Natural killer cell treated with Interleukin-12 subunit alpha and Interleukin-12 subunit beta and Interleukin-15 and Interleukin-18, amount 100 ng/mL, for 72 hours (primary cell): Measurements from ENCODE around the gene SYT7. TPM values are rescaled to one million over a fixed set of nuclear protein-coding genes. Genes with fewer than 3 reads are reported as not detected.

ENCODE experiments used
- ATAC-seq, 2 donors: fragments of 150-1000 bp; cut with Tn5 transposase in 1 of 2; sonication (Bioruptor Pico), chemical (Tn5 transposase) in 1 of 2; 2 replicates each; pipeline ENCODE4 v1.10.0; 2021
- DNase-seq: peaks from one replicate; pipeline ENCODE4 v3.0.0; 2022; ENCODE audit warnings: low spot score
- H3K27ac Mint-ChIP-seq, 2 donors: 1 replicate in 1 of 2; 2 replicates in 1 of 2; pipeline ENCODE4 v1.8.0; 2022; ENCODE audit warnings: mixed read lengths in 2 of 2, mild to moderate bottlenecking in 1 of 2, moderate library complexity in 1 of 2
- H3K27me3 Mint-ChIP-seq, 2 donors: 1 replicate in 1 of 2; 2 replicates in 1 of 2; pipeline ENCODE4 v1.8.0; 2022; ENCODE audit warnings: mixed read lengths in 2 of 2
- H3K36me3 Mint-ChIP-seq: one replicate; pipeline ENCODE4 v1.8.0; 2022; ENCODE audit warnings: mixed read lengths
- H3K4me1 Mint-ChIP-seq, 2 donors: 1 replicate in 1 of 2; 2 replicates in 1 of 2; pipeline ENCODE4 v1.8.0; 2022; ENCODE audit warnings: low read depth in 2 of 2, mixed read lengths in 2 of 2, mild to moderate bottlenecking in 1 of 2
- H3K4me3 Mint-ChIP-seq: one replicate; pipeline ENCODE4 v1.8.0; 2022; ENCODE audit warnings: mixed read lengths
- H3K9me3 Mint-ChIP-seq: 2 replicates; pipeline ENCODE4 v1.8.0; 2022; ENCODE audit warnings: mixed read lengths
- total RNA-seq, 2 donors: library from RNA; stranded (reverse); gene quantifications; one replicate each; pipeline ENCODE4 v1.2.3, GENCODE V29; 2022

The SYT7 gene
- total RNA-seq, 2 donors from 2014 or later = not detected

GRCh38 chr11:61569018-61569417 is 11.9 kb downstream of the SYT7 start:
- H3K27ac Mint-ChIP-seq = no peak overlapping the region
- no peaks in the 10 kb centered on the region for H3K36me3 Mint-ChIP-seq
- no peaks in the 10 kb centered on the region for H3K9me3 Mint-ChIP-seq
- DNase-seq (no peak), ATAC-seq (no peak)
- H3K4me1 Mint-ChIP-seq = peaks cover 0 to 7% of the 10 kb centered on the region in 2 donors
- no peak overlapping the region for H3K4me3 Mint-ChIP-seq
- peaks cover 34 to 43% of the 10 kb centered on the region in 2 donors for H3K27me3 Mint-ChIP-seq

GRCh38 chr11:61567286-61568061 is 13.4 kb downstream of the SYT7 start:
- Mint-ChIP-seq H3K9me3 (no peaks in the 10 kb centered on the region), H3K36me3 (no peaks in the 10 kb centered on the region), H3K27me3 (peaks cover 34 to 43% of the 10 kb centered on the region in 2 donors), H3K27ac (no peak overlapping the region), H3K4me1 (peaks cover 0 to 7% of the 10 kb centered on the region in 2 donors), H3K4me3 (no peak overlapping the region)
- ATAC-seq (peak; percentile 60 to 73), DNase-seq (no peak)

DNA sequence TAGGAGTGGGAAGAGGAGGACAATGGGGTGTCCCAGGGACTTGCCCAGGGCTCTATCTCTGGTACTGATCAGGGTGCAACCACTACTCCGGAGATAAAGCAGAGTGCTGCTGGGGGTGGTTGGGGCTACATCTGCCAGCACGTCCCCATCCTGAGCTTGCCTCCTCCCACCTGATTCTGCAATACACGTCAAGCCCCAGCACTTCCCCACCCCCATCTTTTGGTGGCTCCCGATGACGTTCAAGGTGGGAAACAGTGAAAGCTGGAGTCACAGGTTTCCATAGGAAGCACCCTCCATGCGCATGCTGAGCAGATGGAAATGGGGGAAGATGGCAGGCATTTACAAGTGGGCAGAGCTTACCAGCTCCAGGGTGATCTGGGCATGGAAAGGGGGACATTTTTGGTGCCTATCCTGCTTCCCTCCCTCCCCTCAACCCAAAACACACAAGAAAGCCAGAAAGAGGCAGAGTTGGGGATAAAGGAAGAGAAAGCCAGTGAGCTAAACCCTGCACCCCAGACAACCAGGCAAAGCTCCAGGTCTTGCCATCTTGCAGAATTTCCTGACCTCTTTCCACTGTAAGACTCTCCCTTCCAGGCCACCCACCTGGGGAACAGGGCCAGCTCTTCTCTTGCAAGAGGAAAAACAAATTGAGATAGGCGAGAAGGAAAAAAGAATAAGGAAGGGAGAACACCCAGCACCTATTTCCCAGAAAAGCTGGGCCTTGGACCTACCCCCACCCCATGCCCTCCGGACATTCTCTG is 15.8 kb downstream of the SYT7 start:
- H3K4me3 Mint-ChIP-seq = no peak overlapping the region
- no peaks in the 10 kb centered on the region for H3K9me3 Mint-ChIP-seq
- H3K27me3 Mint-ChIP-seq = peaks cover 26 to 43% of the 10 kb centered on the region in 2 donors
- peaks cover 0 to 7% of the 10 kb centered on the region in 2 donors for H3K4me1 Mint-ChIP-seq
- DNase-seq (no peak), ATAC-seq (no peak)
- H3K27ac Mint-ChIP-seq = no peak overlapping the region
- H3K36me3 Mint-ChIP-seq = no peaks in the 10 kb centered on the region

DNA sequence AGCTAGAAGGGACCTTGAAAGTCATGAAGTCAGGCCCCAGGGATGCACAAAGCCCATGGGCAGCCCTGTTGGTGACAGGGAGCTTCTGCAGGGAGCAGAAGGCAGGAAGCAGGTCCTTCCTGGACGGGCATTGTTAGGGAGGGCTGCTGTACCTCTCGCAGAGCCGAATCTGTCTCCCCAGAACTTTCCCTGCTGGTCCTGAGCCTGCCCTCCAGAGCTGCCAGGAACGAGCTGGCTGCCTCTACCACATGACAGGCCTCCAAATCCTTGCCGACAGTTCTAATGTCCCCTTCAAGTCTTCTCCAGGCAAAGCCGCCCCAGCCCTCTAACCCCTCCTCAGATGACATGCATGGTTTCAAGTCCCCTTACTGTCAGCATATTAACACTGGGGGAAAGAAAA is 20.1 kb downstream of the SYT7 start:
- ATAC-seq = no peak
- Mint-ChIP-seq H3K4me3 (no peak overlapping the region), H3K36me3 (no peaks in the 10 kb centered on the region), H3K27me3 (peaks cover 39 to 48% of the 10 kb centered on the region in 2 donors), H3K27ac (no peak overlapping the region), H3K4me1 (no peaks in the 10 kb centered on the region), H3K9me3 (no peaks in the 10 kb centered on the region)
- DNase-seq = no peak

GRCh38 chr11:61556621-61557020 is 24.3 kb downstream of the SYT7 start:
- Mint-ChIP-seq H3K9me3 (no peaks in the 10 kb centered on the region), H3K4me1 (no peaks in the 10 kb centered on the region), H3K36me3 (no peaks in the 10 kb centered on the region), H3K27ac (no peak overlapping the region), H3K27me3 (peaks cover 42 to 46% of the 10 kb centered on the region in 2 donors), H3K4me3 (no peak overlapping the region)
- DNase-seq (no peak), ATAC-seq (no peak)

GRCh38 chr11:61555978-61556377 is 24.9 kb downstream of the SYT7 start:
- peaks cover 42 to 46% of the 10 kb centered on the region in 2 donors for H3K27me3 Mint-ChIP-seq
- ATAC-seq = no peak

DNA sequence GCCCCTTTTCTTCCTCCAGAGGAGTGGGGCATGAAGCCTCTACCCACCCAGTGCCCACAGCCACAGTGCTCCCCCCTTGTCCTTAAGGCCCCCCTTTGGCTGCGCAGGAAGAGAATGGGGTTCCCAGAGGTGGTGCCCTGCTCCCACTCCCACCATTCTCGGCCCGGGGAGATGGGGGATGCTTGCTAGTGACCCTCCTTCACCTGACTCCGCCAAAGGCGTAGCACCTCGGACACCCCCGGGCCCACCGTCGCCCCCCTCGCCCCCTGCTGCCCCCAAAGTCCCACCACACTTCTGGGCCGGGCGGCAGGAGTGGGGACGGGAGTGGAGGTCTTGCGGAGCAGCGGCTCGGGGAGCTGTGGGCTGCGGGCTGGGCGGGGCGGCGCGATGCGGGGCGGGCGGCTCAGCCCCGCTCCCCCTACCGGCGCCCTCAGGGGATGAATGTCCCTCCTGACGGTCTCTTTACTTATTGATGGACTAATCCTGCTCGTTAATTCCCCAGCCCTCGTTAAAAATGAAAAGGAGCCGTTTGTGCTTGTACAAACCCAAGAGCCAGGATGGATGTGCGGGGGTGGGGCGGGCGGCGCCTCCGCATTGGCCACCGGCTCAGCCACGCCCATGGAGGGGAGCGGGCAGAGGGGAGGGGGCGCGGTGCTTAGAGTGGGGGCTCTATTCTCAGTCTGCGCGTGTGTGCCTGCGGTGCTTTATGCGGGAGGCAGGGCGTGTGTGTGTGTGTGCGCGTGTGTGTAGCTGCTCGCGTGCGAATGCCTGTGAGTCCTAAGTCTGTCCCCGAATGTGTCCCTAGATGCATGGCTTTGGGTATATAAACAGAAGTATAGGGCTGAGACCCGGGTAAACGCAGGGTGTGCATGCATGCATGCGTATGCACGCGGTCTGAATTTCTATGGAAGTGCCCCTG is 25.6 kb downstream of the SYT7 start:
- ATAC-seq (no peak), DNase-seq (no peak)
- Mint-ChIP-seq H3K4me3 (no peak overlapping the region), H3K36me3 (no peaks in the 10 kb centered on the region), H3K9me3 (no peaks in the 10 kb centered on the region), H3K27me3 (peaks cover 42 to 46% of the 10 kb centered on the region in 2 donors), H3K4me1 (no peaks in the 10 kb centered on the region), H3K27ac (no peak overlapping the region)

More at GRCh38 chr11:61555978-61556377, 24.9 kb downstream of the SYT7 start:
- Mint-ChIP-seq H3K4me1 (no peaks in the 10 kb centered on the region), H3K27ac (no peak overlapping the region), H3K9me3 (no peaks in the 10 kb centered on the region), H3K36me3 (no peaks in the 10 kb centered on the region), H3K4me3 (no peak overlapping the region)
- DNase-seq = no peak

DNA sequence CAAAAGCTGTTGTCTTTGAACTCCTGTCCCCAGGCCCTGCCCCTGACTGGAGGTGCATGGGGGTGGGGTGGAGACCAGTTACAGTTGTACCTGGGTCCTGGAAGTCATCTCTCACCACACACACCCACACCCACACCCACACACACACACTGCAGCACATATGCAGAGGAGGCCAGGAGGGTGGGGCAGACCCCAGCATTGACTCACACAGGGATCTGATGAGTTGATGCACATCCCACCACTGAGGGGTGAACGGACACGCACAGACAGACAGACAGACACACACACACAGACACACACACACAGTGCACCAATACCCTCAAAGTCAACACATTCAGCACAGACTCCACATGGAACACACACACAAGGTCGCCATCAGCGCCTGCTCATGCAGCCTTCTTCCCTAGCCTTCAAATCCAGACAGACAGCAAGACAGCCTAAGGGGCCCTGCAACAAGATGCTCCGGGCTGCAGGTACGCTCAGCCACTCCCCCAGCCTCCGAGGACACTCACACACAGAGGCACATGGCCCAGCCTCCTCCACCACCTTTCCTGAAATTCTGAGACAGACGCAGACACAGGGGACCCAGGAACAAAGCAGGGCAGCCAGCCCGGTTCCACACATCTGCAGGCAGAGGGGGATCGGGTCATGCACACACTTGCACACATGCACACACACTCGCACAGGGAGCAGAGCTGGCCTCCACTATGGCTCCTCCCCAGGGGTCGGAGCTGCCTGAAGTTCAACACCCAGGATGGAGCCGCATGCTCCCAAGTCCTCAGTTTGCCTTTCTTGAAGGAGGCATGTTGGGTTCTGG is 26.5 kb downstream of the SYT7 start:
- Mint-ChIP-seq H3K9me3 (no peaks in the 10 kb centered on the region), H3K4me3 (no peak overlapping the region), H3K27me3 (peaks cover 39 to 41% of the 10 kb centered on the region in 2 donors), H3K27ac (no peak overlapping the region), H3K36me3 (no peaks in the 10 kb centered on the region), H3K4me1 (no peaks in the 10 kb centered on the region)
- no peak for DNase-seq
- ATAC-seq = peak in 1 of 2 donors; percentile 6

GRCh38 chr11:61553373-61554171 is 27.3 kb downstream of the SYT7 start:
- Mint-ChIP-seq H3K36me3 (no peaks in the 10 kb centered on the region), H3K4me3 (no peak overlapping the region), H3K27me3 (peaks cover 33 to 34% of the 10 kb centered on the region in 2 donors), H3K4me1 (no peaks in the 10 kb centered on the region), H3K27ac (no peak overlapping the region), H3K9me3 (no peaks in the 10 kb centered on the region)
- DNase-seq = no peak
- ATAC-seq = no peak

GRCh38 chr11:61552108-61552635 is 28.7 kb downstream of the SYT7 start:
- Mint-ChIP-seq H3K4me1 (no peaks in the 10 kb centered on the region), H3K4me3 (no peak overlapping the region), H3K9me3 (no peaks in the 10 kb centered on the region), H3K36me3 (no peaks in the 10 kb centered on the region), H3K27me3 (peaks cover 29 to 31% of the 10 kb centered on the region in 2 donors), H3K27ac (no peak overlapping the region)
- DNase-seq = no peak
- no peak for ATAC-seq

DNA sequence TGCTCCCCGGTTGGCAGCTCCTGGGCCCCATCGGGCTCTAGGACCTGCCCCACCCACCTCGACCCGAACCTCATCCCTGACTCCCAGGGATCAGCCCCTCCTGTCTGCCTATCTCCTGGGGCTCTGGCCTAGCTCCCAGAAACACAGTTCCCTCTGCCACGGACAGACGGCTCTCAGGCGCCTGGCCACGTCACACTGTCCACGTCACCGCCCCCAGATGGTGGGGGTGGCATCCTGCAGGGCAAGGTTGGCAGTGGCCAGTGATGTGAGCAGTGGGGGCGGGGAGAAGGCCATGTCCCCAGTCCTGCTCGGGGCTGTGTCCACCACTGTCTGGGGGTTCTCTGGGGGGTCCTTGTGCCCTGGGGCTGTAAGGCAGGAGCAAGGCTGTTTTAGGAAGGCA is 29.2 kb downstream of the SYT7 start:
- Mint-ChIP-seq H3K4me1 (no peaks in the 10 kb centered on the region), H3K36me3 (no peaks in the 10 kb centered on the region), H3K9me3 (no peaks in the 10 kb centered on the region), H3K27ac (no peak overlapping the region), H3K4me3 (no peak overlapping the region), H3K27me3 (peaks cover 24 to 26% of the 10 kb centered on the region in 2 donors)
- DNase-seq (no peak), ATAC-seq (no peak)

DNA sequence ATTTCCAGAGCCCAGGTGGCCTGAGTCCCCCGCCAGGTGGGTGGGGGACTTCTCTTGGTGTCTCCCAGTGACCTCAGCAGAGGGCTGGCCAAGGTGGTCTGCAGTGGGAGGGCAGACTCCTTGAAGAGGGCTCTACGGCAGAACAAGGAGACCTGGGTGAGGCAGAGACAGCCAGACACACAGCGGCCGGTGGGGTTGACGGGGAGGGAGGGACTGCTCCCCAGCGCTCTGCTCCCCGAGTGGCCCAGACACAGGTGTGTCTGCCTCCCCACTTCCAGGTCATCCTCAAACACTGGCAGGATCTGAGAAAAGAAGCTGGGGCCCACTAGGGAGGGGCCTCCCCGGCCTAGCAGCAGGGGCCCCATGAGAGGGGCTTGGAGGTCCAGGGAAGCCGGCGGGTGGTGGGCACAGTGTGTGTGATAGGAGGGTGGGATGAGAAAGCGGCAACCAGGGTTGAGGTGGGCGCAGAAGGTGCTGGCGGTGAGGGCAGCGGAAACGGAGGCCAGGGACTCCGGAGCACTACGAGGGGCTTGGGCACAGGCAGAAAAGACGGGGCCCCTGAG is 30.1 kb downstream of the SYT7 start:
- no peaks in the 10 kb centered on the region for H3K9me3 Mint-ChIP-seq
- no peak overlapping the region for H3K27ac Mint-ChIP-seq
- peaks cover 0 to 3% of the 10 kb centered on the region in 2 donors for H3K4me1 Mint-ChIP-seq
- no peaks in the 10 kb centered on the region for H3K36me3 Mint-ChIP-seq
- H3K27me3 Mint-ChIP-seq = peaks cover 19 to 25% of the 10 kb centered on the region in 2 donors
- ATAC-seq (no peak), DNase-seq (no peak)
- no peak overlapping the region for H3K4me3 Mint-ChIP-seq
